ENCODE data around the gene UNC50.

Gene UNC50

DNA sequence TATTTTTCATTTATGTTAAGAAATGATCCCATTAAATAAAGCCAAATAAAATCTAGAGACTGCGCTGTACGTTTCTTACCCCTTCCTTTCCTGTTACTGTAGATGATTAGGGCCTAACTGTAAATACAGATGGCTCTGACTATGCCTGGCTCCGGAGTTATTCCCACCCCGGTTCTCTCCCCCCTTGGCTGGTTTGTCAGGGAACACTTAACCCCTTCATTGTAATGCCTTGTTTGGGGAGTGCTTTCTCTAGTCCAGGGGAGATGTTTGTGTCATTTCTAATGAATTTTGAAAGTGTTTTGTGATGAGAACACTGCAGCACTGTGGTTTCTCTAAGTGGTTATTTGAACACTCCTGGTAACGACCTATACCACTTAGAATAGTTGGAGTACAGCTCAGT lies 8.8 kb downstream of the UNC50 start:
- Histone ChIP-seq H3K9ac (ENCODE audit: low read length) (no peak overlapping the region), H3K4me3 (ENCODE audit: low read depth, low read length) (no peak overlapping the region), H3K36me3 (ENCODE audit: control insufficient read depth, insufficient read depth, low read length) (peaks cover 60% of the 10 kb centered on the region), H3K27ac (ENCODE audit: low read depth, low read length) (no peak overlapping the region), H3K9me3 (ENCODE audit: control insufficient read depth, insufficient read depth, low read depth, low read length) (no peaks in the 10 kb centered on the region), H3K27me3 (ENCODE audit: control insufficient read depth, insufficient read depth, low read length) (no peaks in the 10 kb centered on the region), H3K4me1 (ENCODE audit: control insufficient read depth, insufficient read depth, low read length) (no peaks in the 10 kb centered on the region)

DNA sequence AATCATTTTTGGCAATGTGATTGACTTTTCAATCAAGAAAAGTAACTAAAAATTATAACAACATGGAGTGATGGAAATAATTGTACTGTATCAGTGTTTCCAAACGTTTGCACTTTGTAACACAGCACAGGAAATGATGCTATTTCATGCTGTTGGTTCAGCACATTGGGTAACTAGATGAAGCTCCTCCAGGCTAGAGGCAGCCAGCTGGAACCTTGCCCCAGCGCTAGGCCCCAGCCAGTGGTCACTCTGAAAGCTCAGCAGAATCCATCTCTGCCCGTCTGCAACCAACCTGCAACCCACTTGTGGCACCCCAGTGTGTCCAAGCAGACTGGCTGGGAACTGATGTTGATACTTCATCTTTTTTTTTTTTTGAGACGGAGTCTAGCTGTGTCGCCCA lies 15.3 kb downstream of the UNC50 start:
- Histone ChIP-seq H3K4me1 (ENCODE audit: control insufficient read depth, insufficient read depth, low read length) (no peaks in the 10 kb centered on the region), H3K36me3 (ENCODE audit: control insufficient read depth, insufficient read depth, low read length) (no peaks in the 10 kb centered on the region), H3K27ac (ENCODE audit: low read depth, low read length) (no peak overlapping the region), H3K4me3 (ENCODE audit: low read depth, low read length) (no peak overlapping the region), H3K9me3 (ENCODE audit: control insufficient read depth, insufficient read depth, low read depth, low read length) (no peaks in the 10 kb centered on the region), H3K9ac (ENCODE audit: low read length) (no peak overlapping the region), H3K27me3 (ENCODE audit: control insufficient read depth, insufficient read depth, low read length) (no peaks in the 10 kb centered on the region)

DNA sequence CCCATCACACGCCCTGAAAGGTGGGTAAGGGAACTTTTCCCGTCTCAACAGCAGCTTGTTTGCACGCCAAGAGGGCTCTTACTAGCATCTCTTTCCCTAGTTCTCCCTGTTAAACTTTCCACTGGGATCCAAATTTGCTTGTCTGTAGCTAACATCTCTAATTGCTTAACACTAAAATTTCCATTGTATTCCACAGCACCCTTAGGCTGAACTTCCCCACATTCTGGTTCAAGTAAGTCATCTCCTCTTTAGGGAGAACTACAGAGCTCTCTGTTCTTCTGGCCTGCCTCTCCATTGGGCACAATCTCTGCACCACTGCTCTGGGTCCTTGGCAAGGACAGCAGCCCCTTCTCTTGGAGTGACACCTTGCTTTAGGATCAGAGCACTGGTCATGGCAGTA lies 24.0 kb downstream of the UNC50 start:
- no peak overlapping the region for H3K4me3 ChIP-seq (ENCODE audit: low read depth, low read length)
- no peak overlapping the region for H3K27ac ChIP-seq (ENCODE audit: low read depth, low read length)

DNA sequence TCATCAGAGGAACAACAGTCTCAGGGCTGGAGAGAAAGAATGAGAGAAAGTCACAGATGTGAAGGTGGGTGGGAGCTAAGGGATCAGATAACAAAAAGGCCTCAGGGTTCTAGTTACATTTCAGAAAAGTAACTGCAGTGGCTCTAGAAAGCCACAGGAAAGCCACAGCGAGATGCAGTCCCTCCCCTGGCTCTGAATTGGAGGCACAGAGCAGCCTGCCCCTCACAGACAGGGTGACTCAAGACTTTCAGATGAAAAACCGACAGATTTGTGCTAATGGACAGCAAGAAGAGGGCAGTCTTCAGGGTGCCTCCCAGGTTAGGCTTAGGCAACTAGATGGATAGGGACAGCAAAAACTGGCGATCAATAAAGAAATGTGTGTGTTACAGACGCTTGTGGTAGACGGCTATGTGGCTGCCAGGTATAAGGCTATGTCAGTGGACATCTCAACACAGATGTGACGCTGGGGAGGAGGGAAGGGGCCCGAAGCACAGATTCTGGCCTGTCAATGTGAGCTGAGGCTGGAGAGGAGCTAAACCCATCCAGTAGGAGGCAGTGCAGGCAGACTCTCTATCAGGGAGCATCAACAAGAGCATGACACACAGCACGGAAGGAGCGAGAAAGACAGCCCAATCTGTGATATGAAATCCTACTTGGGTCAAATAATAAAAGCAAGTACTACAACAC lies 26.2 kb downstream of the UNC50 start:
- H3K27me3 ChIP-seq (ENCODE audit: control insufficient read depth, insufficient read depth, low read length) = no peaks in the 10 kb centered on the region
- no peaks in the 10 kb centered on the region for H3K9me3 ChIP-seq (ENCODE audit: control insufficient read depth, insufficient read depth, low read depth, low read length)
- H3K4me3 ChIP-seq (ENCODE audit: low read depth, low read length) = no peak overlapping the region
- H3K9ac ChIP-seq (ENCODE audit: low read length) = no peak overlapping the region
- no peak overlapping the region for H3K27ac ChIP-seq (ENCODE audit: low read depth, low read length)
- no peaks in the 10 kb centered on the region for H3K36me3 ChIP-seq (ENCODE audit: control insufficient read depth, insufficient read depth, low read length)
- H3K4me1 ChIP-seq (ENCODE audit: control insufficient read depth, insufficient read depth, low read length) = peaks cover 9% of the 10 kb centered on the region

More for the DNA sequence above, 24.0 kb downstream of the UNC50 start:
- Histone ChIP-seq H3K9ac (ENCODE audit: low read length) (no peak overlapping the region), H3K9me3 (ENCODE audit: control insufficient read depth, insufficient read depth, low read depth, low read length) (no peaks in the 10 kb centered on the region), H3K27me3 (ENCODE audit: control insufficient read depth, insufficient read depth, low read length) (no peaks in the 10 kb centered on the region), H3K36me3 (ENCODE audit: control insufficient read depth, insufficient read depth, low read length) (no peaks in the 10 kb centered on the region), H3K4me1 (ENCODE audit: control insufficient read depth, insufficient read depth, low read length) (peaks cover 9% of the 10 kb centered on the region)

DNA sequence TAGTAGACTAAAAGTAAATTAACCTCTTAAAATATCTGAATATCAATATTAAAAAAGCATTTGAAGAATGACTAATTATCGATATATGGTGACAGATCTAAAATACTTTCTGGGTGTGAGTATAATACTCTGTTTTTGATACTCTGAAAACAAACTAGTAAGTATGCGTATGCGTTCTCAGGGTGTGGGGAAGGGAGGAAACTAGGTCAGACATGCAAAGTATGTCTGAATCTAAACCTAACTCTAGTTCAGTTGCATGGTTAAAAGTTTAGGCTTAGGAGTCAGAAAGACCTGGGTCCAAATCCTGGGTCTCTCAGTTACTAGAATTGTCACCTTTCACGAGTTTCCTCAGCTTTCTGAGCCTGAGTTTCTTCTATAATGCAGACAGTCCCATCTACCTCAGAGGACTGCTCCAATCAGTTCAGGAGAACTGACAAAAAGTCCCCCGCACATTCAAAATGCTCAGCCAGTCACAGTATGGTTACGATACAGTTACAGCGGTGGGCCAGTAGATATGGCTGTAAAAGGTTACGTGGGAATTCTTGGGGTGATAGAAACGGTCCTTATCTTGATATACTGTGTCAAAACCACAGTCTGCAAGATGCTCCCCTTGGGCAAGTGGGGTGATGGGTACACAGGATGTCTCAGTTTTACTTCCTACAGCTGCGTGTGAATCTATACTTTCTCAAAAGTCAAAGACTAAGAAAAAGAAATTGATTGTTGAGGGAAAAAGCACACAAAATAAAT lies 29.2 kb downstream of the UNC50 start:
- H3K9me3 ChIP-seq (ENCODE audit: control insufficient read depth, insufficient read depth, low read depth, low read length) = no peaks in the 10 kb centered on the region
- H3K27me3 ChIP-seq (ENCODE audit: control insufficient read depth, insufficient read depth, low read length) = no peaks in the 10 kb centered on the region
- H3K4me3 ChIP-seq (ENCODE audit: low read depth, low read length) = no peak overlapping the region
- H3K9ac ChIP-seq (ENCODE audit: low read length) = no peak overlapping the region
- H3K4me1 ChIP-seq (ENCODE audit: control insufficient read depth, insufficient read depth, low read length) = peaks cover 9% of the 10 kb centered on the region
- no peaks in the 10 kb centered on the region for H3K36me3 ChIP-seq (ENCODE audit: control insufficient read depth, insufficient read depth, low read length)
- no peak overlapping the region for H3K27ac ChIP-seq (ENCODE audit: low read depth, low read length)

DNA sequence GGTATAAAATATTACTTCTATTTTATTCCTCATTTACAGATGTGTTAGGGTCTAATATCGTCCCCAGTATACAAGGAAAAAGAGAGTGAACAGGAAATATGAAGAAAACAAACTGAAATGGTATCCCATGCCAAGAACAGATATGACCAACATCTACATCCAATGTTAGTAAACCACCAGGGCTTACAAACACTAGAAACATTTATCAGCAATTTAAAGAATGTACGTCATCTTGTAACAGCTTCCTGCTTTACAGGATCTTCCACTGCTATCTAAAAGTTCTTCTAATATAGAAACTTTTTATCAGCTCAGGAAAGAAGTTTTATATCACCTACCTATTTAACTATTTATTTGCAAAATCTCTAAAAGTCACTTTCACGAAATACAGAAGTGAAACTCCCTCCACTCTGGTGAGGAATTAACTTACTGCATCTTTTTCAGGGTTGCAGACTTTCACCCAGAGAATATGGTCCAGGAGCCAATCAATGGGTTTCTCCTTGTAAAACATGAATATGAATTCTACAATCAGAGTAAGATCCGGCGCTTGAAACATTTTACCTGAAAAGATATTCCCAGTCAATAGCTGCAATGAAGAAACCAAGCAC lies 35.2 kb downstream of the UNC50 start:
- H3K36me3 ChIP-seq (ENCODE audit: control insufficient read depth, insufficient read depth, low read length) = no peaks in the 10 kb centered on the region
- no peak overlapping the region for H3K9ac ChIP-seq (ENCODE audit: low read length)
- no peak overlapping the region for H3K4me3 ChIP-seq (ENCODE audit: low read depth, low read length)
- H3K9me3 ChIP-seq (ENCODE audit: control insufficient read depth, insufficient read depth, low read depth, low read length) = no peaks in the 10 kb centered on the region
- H3K27me3 ChIP-seq (ENCODE audit: control insufficient read depth, insufficient read depth, low read length) = no peaks in the 10 kb centered on the region
- H3K27ac ChIP-seq (ENCODE audit: low read depth, low read length) = no peak overlapping the region
- peaks cover 14% of the 10 kb centered on the region; the same call in 1 of the 2 replicates for H3K4me1 ChIP-seq (ENCODE audit: control insufficient read depth, insufficient read depth, low read length)

DNA sequence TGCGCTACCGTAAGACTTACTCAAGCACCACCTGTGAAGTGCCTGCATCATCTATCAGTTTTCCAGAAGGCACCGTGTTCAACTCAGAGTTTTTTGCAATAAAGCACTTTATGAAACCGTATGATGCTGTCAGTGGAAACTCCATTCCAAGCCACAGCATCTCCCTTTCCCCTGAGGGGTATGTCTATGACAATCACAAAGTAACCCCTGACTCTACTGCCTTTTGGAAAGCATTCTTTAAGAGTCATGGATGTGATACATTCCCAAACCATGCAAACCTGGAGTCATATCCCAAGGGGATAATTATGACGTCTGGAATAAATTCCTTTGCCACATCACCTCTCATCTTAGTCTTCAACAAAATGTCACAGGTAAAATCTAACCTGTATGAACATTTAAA lies 39.2 kb downstream of the UNC50 start:
- no peak overlapping the region for H3K27ac ChIP-seq (ENCODE audit: low read depth, low read length)
- H3K36me3 ChIP-seq (ENCODE audit: control insufficient read depth, insufficient read depth, low read length) = no peaks in the 10 kb centered on the region

DNA sequence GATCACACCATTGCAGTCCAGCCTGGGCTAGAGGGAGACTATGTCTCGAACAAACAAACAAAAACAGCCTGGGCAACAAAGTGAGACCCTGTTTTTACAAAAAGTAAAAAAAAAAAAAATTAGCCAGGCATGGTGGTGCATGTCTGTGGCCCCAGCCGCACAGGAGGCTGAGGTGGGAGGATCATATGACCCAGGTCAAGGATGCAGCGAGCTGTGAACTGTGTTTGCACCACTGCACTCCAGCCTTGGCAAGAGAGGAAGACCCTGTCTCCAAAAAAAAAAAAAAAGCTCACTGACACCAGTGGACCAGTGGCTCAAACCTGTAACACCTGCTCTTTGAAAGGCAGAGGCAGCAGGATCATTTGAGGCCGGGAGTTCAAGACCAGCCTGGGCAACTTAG lies 40.1 kb downstream of the UNC50 start:
- H3K36me3 ChIP-seq (ENCODE audit: control insufficient read depth, insufficient read depth, low read length) = no peaks in the 10 kb centered on the region
- no peaks in the 10 kb centered on the region for H3K27me3 ChIP-seq (ENCODE audit: control insufficient read depth, insufficient read depth, low read length)
- H3K9ac ChIP-seq (ENCODE audit: low read length) = no peak overlapping the region
- H3K27ac ChIP-seq (ENCODE audit: low read depth, low read length) = no peak overlapping the region
- H3K4me1 ChIP-seq (ENCODE audit: control insufficient read depth, insufficient read depth, low read length) = peaks cover 14% of the 10 kb centered on the region
- H3K9me3 ChIP-seq (ENCODE audit: control insufficient read depth, insufficient read depth, low read depth, low read length) = no peaks in the 10 kb centered on the region
- H3K4me3 ChIP-seq (ENCODE audit: low read depth, low read length) = no peak overlapping the region

More for the DNA sequence above, 39.2 kb downstream of the UNC50 start:
- no peaks in the 10 kb centered on the region for H3K27me3 ChIP-seq (ENCODE audit: control insufficient read depth, insufficient read depth, low read length)
- peaks cover 14% of the 10 kb centered on the region for H3K4me1 ChIP-seq (ENCODE audit: control insufficient read depth, insufficient read depth, low read length)
- no peak overlapping the region for H3K4me3 ChIP-seq (ENCODE audit: low read depth, low read length)
- no peak overlapping the region for H3K9ac ChIP-seq (ENCODE audit: low read length)
- H3K9me3 ChIP-seq (ENCODE audit: control insufficient read depth, insufficient read depth, low read depth, low read length) = no peaks in the 10 kb centered on the region

DNA sequence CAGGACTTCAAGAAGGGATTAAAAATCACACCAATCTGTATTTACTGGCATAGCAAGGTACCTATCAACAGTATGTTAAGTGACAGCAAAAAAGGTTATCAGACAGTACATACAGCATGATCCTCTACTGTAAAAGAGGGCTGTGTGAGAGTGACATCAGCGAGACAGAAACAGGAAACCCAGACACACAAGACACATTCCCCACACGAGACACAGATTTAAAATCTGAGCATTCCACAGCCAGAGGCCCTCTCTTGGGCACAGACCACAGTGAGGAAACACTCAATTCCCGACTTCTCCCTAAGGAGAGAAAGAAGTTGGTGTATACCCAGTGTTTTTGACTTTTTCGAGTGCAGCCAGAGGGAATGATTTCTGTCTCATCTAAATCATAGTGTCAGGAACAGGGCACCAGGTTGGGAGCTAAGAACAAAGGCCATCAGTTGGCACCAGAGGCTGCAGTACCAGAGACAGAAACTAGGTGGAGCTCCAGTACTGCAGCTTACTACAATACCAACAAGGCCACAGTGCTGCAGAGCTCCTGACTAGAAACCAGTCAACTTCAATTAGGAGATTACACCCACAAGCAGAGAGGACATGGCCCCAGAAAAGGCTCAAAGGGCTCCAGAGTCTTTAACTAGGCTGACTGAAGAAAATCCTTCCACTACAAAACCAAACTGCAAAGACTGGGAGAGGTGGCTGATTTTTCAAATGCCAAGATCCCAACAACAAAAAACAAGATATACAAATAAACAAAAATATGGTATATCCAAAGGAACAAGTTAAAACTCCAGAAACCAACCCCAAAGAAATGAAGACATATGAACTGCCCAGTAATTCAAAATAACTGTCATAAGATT lies 41.0 kb downstream of the UNC50 start:
- Histone ChIP-seq H3K36me3 (ENCODE audit: control insufficient read depth, insufficient read depth, low read length) (no peaks in the 10 kb centered on the region), H3K4me3 (ENCODE audit: low read depth, low read length) (no peak overlapping the region), H3K9me3 (ENCODE audit: control insufficient read depth, insufficient read depth, low read depth, low read length) (no peaks in the 10 kb centered on the region), H3K4me1 (ENCODE audit: control insufficient read depth, insufficient read depth, low read length) (peaks cover 7% of the 10 kb centered on the region; the same call in 1 of the 2 replicates), H3K27me3 (ENCODE audit: control insufficient read depth, insufficient read depth, low read length) (no peaks in the 10 kb centered on the region), H3K9ac (ENCODE audit: low read length) (peak overlapping the region; percentile 12), H3K27ac (ENCODE audit: low read depth, low read length) (no peak overlapping the region)

DNA sequence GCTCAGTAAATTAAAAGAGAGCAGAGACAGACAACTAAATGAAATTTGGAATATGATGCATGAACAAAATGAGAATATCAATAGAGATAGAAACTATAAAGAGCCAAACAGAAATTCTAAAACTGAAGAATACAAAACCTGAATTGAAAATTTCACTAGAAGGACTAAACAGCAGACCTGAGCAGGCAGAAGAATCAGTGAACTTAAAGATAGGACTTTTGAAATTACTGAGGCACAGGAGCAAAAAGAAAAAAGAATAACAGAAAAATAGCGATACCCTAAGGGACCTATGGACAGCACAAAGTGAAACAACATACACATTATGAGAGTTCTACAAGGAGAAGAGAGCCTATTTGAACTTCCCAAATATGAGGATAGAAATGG lies 41.6 kb downstream of the UNC50 start:
- no peaks in the 10 kb centered on the region for H3K27me3 ChIP-seq (ENCODE audit: control insufficient read depth, insufficient read depth, low read length)
- no peak overlapping the region for H3K9ac ChIP-seq (ENCODE audit: low read length)
- H3K27ac ChIP-seq (ENCODE audit: low read depth, low read length) = no peak overlapping the region
- H3K9me3 ChIP-seq (ENCODE audit: control insufficient read depth, insufficient read depth, low read depth, low read length) = no peaks in the 10 kb centered on the region
- peaks cover 1% of the 10 kb centered on the region; the same call in 1 of the 2 replicates for H3K4me1 ChIP-seq (ENCODE audit: control insufficient read depth, insufficient read depth, low read length)
- H3K4me3 ChIP-seq (ENCODE audit: low read depth, low read length) = no peak overlapping the region
- no peaks in the 10 kb centered on the region for H3K36me3 ChIP-seq (ENCODE audit: control insufficient read depth, insufficient read depth, low read length)
